ENCODE measurements around the gene TSPOAP1.

Gene TSPOAP1

DNA sequence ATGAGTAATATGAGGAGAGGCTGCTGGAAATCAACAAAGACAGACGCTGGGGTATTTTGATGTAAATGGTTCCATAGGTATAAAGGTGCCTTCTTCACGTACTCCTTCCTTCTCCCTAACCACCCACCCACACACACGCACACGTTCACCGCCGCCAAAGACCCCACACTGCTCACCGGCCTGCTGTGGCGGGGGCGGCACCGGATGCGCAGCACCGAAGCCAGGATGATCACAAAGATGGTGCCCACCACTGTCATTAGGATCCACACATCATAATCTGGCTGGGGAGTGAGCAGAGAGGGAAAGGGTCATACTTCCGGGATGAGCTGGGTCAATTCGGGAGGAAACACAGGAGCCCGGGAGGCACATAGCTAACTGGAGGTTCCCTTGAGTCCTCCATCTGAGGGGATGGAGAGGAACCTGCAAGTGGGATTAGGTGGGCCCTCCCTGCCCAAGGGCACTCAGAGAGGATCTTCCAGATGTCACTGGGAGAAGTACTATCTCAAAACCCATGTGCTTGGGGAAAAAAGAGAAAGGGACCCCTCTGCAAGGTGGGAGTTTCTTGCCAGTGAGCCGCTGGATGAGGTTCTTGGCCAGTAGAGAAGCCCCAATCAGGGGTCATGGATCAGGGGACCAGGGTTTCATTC lies 33.9 kb upstream of the TSPOAP1 start:
- FAIRE-seq (no peak), DNase-seq (ENCODE audit: insufficient read length, low spot score) (no peak)

GRCh38 chr17:58360296-58361063 lies 31.9 kb upstream of the TSPOAP1 start:
- DNase-seq (ENCODE audit: insufficient read length, low spot score) (no peak), FAIRE-seq (no peak)

- DNase-seq (ENCODE audit: insufficient read length, low spot score), result no peak
- FAIRE-seq, result no peak
Measured at GRCh38 chr17:58358408-58359172, 30.0 kb upstream of the TSPOAP1 start.

- DNase-seq (ENCODE audit: insufficient read length, low spot score), result no peak
- no peak for FAIRE-seq
Measured at GRCh38 chr17:58357312-58358297, 29.0 kb upstream of the TSPOAP1 start.

DNA sequence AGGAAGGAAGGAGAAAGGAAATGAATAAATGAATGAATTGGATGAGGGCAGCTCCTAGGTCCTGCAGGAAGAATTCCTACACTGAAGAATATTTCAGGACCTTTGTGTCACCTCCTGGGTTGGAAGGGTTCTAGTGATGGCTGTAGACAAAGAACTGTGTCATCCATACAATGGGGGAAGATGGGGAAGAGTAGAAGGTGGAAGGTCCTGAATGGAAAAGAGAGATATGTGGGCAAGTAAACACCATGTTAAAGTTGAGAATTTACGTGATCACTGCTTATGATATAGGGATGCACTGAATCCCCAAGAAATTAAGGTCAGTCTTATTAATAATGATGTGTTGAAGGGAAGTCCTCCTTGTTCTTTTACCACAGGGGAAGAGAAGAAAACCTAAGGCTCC lies 27.6 kb upstream of the TSPOAP1 start:
- no peak for FAIRE-seq

DNA sequence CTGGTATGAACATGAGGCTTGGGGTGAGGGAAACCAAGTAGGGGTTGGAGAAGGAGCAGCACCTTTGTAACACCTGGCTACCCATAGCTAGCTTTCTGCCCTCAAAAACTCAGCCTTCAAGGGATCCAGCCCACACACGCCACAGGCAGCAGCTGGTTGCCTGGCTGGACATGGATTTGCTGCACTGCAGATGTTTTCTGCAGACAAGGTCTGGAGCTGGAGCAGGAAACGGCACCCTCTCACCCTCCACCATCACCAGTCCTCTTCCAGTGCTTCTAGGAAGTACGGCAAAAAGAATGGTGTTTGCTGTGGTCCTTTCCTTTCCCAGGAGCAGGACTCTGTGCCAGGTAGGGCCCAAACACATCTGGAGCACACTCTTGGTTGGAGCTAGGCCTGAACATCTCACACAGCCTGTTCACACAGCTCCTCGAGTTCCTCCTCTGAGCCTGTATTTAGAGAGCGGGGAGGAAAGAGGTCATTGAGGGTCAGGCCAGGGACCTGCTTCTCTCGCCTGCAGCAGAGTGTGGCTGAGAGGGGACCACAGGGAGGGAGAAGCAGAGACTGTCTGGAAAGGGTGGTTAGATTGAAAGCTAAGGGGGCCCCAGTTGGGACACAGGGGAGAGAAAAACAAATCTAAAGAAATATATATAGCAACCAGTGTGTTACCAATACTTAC lies 26.1 kb upstream of the TSPOAP1 start:
- FAIRE-seq, result no peak
- no peak for DNase-seq (ENCODE audit: insufficient read length, low spot score)

More for the DNA sequence above, 27.6 kb upstream of the TSPOAP1 start:
- DNase-seq (ENCODE audit: insufficient read length, low spot score), result no peak

GRCh38 chr17:58353389-58353825 lies 24.8 kb upstream of the TSPOAP1 start:
- FAIRE-seq, result no peak
- DNase-seq (ENCODE audit: insufficient read length, low spot score), result no peak

- DNase-seq (ENCODE audit: insufficient read length, low spot score), result no peak
- FAIRE-seq, result peak; percentile 49
Measured at GRCh38 chr17:58352596-58353388, 24.2 kb upstream of the TSPOAP1 start.

DNA sequence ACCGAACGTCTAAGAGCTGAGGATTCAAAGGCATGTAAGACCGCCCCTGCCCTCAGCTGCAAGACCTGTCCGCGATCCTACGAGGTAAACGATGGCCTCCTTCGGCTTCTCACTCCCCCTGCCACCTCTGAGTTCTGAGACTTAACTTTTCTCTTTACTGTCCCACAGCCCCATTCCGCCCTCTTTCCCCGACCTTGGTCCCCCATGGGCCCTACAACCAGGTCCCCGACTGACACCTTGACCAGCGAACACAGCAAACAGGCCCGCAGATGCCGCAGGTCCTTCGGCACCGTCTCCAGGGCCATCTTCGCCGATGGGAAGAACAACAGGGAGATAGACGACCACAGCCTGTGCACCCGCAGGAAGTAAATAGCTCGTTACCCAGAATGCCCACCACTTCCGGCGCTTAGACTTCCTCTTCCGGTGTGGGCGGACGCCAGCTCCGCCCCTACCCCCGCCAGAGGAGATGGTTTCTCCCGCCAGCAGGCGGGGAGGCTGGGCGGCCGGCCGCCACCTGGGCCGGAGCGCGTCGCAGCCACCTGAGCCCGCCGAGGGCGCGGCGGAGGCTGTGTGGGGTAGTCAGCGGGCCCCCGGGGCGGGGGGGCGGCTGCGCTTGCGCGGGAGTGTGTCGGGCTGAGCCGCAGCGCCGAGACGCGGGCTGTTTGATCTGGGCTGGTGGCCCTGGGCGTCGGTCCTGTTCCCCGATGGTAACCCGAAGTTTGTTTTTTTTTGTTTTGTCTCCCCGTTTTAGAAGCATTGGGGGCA lies 23.4 kb upstream of the TSPOAP1 start, which contains the start of gene SUPT4H1:
Gene SUPT4H1 (minus strand): TSS at position 371 of the 765 bp plus-strand sequence. CDS start 66 bp downstream, at position 305.
- peak; percentile 98 for FAIRE-seq
- peak; percentile 85 for DNase-seq (ENCODE audit: insufficient read length, low spot score)

GRCh38 chr17:58351182-58351581 lies 22.6 kb upstream of the TSPOAP1 start:
- FAIRE-seq (no peak), DNase-seq (ENCODE audit: insufficient read length, low spot score) (no peak)

GRCh38 chr17:58348038-58348437 lies 19.4 kb upstream of the TSPOAP1 start:
- FAIRE-seq, result no peak
- DNase-seq (ENCODE audit: insufficient read length, low spot score), result no peak

DNA sequence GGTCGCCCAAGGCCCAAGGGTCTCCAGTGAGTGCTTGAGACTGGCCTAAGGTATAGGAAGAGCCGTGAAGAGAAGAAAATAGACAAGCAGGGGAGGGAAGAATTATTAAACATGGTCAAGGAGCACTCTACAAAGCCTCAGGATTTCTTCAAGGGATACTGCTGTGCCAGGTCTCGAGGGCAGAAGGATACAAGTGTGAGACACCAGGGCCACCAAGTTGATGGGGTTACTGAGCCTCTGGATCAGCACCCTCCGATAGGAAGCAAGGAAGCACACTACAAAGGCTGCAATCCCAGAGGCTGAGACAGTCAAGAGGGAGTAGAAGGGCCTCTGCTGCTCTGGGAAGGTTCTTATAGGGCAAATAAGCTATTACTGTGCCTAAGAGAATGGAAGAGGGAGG lies 16.9 kb upstream of the TSPOAP1 start:
- FAIRE-seq (no peak), DNase-seq (ENCODE audit: insufficient read length, low spot score) (no peak)

DNA sequence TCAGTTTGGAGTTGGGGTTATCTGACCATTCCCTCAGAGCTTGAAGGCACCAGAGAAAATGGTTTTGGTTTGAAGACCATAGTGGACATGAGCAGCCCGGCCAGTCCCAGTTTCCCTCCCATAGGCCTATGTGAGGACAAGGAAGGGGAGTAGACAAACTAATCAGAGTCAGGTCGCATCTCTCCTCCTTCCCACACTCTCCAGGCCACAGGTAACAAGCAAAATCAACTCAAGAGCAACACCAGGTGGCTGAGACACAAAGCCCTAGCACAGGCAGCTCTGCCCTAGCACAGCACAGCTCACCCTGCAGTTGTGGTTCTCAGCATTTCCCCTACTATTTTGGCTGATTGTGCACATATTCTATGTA lies 16.2 kb upstream of the TSPOAP1 start:
- no peak for FAIRE-seq
- no peak for DNase-seq (ENCODE audit: insufficient read length, low spot score)

GRCh38 chr17:58344047-58344790 lies 15.6 kb upstream of the TSPOAP1 start:
- FAIRE-seq (peak; percentile 100), DNase-seq (ENCODE audit: insufficient read length, low spot score) (no peak)

- no peak for DNase-seq (ENCODE audit: insufficient read length, low spot score)
- peak; percentile 35 for FAIRE-seq
Measured at GRCh38 chr17:58343131-58343530, 14.5 kb upstream of the TSPOAP1 start.

GRCh38 chr17:58341861-58342475 lies 13.4 kb upstream of the TSPOAP1 start:
- DNase-seq (ENCODE audit: insufficient read length, low spot score) (no peak), FAIRE-seq (no peak)
